GM21717 (cell line): ENCODE results near the gene BRAT1.
"Not testable (repeated sequence)": the region's sequence is repeated elsewhere in the genome, so short reads cannot be mapped to it uniquely, and the experiment has no call there.

Experiments
- ATAC-seq: cut with Tn5 transposase; IDR thresholded peaks from one replicate; pipeline ENCODE4 v1.9.1; 2021; ENCODE audit warnings: mild to moderate bottlenecking, moderate library complexity; ENCODE audit not compliant: unreplicated experiment

The BRAT1 gene

DNA sequence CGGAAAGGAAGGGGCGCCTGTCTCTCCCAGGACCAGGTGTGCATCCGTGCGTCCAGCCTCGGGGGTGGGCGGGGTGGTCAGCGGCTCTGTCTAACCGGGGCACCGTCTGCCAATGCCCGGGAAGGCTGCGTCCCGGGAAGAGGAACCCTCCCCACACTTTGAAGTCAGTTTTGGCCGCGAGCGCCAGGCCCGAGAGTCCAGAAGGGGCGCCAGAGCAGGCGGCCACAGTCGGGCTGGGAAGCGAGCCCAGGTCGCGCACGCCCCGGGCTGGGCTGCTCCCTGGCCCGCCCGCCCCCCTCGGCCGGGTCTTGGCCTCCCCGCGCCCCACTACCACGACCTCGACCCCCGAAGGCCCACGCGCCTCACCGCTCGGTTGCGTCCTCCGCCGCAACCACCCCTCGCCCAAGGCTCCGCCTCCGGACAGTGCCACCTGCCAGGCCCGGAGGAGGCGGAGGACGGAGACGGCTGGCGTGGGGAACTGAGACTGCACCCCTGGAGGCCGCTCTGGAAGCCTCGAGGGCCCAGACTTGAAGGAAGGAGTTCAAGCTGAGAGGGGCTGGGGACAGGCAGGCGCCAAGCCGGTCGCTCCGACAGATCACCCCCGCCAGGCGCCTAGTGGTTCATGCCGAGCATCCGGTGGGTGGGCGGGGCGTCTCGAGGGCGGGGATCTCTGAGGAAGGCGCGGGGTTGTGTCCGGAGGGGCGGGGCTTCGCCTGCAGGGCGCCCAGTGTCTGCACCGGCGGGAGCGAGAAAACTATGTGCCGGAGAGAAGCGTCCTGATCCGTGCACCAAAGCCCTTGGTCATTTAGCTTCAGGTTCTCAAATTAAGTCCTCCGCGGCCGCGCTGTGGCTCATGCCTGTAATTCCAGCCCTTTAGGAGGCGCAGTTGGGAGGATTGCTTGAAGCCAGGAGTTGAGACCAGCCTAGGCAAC, at the start of gene BRAT1:
BRAT1 (minus strand) TSS at position 404 of the 932 bp plus-strand sequence. CDS start 1,093 bp downstream, outside the sequence.
- peak; percentile 66 for ATAC-seq

DNA sequence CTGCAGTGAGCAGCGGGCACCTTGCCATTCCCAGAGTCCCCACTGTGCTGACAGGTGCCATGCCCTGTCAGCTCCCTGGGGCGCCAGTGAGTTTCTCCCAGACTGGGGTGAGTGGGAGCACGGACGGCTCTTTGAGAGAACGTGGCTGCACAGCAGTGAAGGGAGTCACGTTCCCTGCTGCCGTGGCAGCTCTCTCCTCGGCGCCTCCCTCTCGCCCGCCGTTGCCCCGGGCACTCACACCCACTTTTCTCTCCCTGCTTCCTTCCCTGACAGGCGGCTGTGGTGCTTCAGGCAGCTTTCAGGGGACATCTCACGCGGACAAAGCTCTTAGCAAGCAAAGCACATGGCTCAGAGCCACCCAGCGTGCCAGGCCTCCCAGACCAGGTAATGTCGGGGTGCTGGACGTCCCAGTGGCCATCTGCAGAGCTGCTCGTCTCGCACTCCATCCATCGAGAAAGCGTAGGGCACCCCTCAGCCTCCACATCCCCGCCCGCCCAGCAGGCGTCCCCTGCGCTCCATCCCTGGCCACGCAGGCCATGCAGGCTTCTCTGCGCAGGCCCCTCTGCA, 49.4 kb upstream of the BRAT1 start:
- ATAC-seq: no peak

DNA sequence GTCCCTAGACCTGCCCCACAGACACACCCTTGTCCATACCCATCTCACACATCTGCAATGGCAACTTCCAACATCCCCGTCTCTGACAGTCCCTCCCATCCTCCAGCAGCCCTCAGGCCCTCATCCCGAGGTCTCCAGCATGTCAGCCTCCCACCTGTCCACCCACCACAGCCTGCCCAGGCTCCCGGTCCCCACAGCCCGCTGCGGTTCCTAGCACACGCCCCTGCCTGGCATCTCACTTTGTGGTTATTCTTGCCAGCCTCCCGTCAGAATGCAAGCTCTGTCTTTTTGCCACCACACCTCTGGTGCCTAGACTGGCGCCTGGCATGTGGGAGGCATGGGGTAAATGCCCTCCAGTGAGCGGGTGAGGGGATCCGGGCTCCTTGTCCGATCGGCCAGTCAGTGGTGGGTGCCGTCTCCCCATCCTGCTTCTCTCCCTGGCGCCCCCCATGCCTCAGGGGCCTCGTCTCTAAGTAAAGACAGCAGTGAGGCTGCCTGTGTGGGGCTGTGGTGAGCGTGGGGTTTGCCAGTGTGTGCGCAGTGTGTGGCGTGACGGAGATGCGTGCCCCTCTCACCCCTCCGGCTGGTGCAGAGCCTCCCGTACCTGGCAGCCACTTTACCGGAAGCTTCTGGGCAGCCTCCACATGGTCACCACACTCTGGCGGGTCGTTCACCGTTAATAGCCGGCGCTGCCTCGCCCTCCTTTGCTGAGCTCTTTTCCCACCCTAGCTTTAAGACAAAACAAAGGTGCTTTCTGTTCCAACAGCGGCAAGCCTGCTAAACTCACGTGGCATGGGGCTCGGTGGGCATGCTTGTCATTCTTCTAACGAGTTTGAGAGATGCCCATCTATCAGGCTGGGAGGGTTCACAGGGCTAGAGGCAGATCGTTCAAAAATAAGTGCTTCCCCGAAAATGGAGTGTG, 48.0 kb upstream of the BRAT1 start:
- no peak for ATAC-seq

DNA sequence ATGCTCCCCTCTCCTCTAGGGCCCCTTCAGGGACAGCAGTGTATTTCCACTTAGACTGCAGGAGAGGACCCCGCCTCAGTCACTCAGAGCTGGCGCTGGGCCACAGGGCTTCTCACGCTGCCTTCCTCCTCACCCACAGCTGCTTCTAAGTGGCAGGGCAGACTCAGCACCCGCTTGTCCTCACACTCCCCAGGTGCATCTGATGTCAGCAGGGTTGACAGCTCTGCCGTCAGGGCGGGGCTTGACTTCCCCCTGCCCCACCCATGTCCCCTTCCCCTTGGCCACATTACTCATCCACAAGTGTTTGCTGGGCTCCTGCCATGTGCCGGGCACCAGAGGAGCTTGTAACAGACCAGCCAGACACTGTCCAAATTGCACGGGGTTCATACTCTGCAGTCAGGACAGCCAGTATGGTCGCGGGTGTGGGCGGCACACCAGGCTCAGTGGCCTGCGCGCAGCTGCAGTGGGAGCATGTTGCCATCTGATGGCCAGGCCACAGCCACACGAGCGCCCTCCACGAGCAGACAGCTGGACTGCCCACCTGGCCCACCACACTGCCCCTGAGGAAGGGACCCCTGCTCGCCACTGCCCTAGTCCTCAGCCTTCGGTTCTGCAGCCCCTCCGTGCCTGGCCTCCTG, 47.2 kb upstream of the BRAT1 start:
- ATAC-seq: no peak

DNA sequence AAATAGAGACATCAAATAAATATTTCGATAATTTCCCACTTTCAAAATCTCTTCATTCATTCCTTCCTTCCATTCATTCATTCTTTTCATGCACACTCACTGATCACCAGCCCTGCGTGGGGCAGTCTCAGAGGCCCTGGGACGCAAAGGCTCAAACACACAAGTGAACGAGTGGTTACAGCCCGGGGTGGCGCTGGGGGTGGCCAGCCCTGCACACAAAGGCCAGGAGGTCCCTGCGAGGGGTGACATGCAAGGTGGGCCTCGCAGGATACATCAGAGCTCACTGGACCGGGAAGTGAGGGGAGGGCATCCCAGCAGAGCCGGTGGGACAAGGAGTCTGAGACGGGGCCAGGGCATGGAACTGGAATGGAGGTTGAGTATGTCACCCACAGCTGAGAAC, 46.6 kb upstream of the BRAT1 start:
- no peak for ATAC-seq

DNA sequence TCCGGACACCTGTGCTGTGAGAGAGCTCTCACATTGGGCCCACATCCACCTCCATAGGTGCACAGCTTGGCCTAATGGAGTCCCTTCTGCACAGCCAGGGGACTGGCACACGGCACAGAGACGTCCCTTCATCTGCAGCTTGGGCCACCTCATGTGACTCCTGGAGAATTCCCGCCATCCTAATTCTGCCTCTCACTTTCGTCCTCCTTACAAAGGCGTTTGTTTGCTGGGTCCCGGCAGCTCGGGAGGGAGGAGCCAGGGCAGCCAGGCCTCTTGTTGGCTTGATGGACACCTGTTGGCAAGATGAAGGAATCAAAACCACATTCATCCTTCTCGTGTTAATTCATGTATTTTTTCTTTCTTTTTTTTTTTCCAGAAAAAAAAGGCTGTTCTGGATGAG, 45.7 kb upstream of the BRAT1 start:
- ATAC-seq: no peak

DNA sequence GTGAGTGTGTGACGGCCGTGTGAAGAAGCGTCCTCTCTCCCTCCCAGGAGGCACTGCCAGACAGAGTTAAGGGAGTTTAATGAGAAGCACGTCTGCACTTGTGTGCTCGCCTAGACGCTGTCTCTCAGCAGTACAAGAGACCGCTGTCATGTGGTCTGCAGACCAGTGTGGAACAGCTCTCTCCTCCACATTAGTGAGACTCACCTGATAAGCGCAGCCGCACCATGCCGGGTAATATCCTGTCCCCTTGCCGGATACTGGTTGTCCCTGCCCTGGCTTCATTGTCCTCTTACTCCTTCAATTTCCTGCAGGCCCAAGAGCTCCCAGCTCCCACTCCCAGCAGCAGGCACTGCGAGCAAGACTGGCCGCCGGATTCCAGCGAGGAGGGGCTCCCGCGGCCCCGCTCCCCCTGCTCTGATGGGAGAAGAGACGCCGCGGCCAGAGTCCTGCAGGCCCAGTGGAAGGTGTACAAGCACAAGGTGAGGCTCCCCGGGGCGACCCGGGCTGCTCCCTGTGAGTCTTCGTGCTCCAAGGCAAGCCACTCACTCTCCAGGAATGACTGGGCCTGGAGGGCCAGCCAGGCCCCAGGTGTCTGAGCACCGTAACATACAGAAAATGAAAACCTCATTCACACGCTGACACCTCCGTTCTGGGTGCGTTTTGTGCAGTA, 43.0 kb upstream of the BRAT1 start:
- no peak for ATAC-seq

DNA sequence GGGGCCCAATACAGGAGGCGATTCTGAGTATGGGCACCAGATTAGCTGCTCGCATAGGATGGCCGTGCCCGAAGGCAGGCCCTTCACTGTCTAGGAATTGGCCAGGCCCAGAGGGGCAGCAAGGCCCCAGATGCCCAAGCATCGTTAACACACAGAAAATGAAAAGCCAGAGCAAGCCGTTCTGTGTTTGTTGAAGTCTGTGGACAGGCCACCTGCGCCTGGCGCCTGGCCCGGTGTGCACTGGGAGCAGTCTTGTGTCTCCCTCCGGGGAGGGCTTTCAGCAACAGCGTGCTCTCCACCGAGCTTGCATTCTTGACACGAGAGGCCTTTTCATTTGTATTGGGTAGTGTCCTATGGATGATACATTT, 41.9 kb upstream of the BRAT1 start:
- no peak for ATAC-seq

DNA sequence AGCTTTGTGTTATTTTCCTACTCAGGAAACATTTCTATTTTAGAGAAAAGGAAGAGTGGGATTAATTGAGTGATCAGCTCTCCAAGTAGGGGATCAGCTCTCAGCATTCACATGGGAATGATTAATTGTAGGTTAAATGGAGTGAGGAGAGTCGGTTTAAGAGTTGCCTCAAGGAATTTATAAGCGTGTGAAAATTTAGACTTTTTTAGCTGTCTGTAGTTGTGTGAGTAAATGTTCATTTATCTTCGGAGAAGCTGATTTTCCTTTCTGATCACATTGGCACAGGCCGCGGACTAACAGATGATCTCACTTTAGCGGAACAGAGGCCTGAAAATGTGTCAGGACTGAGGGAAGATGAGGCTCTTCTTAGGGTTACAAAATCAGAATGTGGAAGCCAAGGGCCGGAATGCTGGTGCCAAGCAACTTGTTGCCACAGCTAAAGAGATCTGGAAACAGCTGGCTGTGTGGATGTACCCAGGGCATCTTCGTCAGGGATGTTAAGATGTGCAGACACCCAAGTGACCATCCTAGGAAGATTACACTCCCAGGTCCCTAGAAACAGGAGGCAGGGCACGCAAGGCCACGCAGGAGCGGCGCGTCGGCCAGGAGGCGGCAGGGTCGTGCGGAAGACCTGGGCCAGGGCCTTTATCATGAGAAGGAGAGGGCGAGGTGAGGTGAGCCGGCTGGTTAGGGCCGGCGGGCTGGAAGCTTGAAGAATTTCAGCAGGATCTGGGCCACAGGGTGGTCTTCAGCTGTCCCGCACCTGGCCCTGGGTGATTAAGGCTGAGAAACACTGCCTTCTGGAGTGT, 41.3 kb upstream of the BRAT1 start:
- no peak for ATAC-seq

DNA sequence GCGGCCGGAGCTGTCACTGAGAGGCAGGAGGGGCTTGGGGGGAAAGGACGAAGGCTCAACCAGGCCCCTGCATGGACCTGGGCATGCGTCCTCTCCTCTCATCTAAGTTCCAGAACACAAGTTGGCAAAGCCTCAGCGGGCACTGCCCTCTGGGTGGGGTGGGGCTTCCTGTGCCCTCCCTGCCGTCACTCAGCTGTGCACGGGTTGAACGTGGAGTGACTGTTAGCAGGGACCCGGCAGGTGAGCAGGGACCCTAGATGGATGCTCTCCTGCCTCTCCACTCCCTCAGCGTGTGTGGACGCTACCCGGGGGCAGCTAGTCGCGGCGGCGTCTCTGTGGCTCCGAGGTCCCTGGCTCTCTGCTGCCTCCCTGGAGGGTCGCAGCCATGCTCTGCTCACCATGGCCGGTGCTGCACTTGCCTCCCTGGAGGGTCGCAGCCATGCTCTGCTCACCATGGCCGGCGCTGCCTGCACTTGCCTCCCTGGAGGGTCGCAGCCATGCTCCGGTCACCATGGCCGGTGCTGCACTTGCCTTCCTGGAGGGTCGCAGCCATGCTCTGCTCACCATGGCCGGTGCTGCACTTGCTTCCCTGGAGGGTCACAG, 40.0 kb upstream of the BRAT1 start:
- ATAC-seq: no peak

DNA sequence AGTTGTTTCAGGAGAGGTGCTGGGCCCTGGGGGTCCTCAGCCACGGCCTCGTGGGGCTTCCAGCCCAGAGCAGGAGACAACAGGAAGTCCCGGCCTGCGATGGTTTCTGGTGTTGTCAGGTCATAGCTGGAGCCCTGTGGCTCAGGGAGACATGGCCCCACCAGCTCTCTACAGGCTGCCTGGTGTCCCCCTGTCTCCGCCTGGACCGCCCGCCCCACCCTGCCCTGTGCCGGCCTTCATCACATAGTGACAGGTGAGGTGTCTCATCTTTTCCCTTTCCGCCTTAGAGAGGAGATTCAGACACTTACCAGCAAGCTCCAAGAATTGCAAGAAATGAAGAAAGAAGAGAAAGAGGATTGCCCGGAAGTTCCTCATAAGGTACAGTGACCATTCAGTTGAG, 39.3 kb upstream of the BRAT1 start:
- ATAC-seq: no peak

DNA sequence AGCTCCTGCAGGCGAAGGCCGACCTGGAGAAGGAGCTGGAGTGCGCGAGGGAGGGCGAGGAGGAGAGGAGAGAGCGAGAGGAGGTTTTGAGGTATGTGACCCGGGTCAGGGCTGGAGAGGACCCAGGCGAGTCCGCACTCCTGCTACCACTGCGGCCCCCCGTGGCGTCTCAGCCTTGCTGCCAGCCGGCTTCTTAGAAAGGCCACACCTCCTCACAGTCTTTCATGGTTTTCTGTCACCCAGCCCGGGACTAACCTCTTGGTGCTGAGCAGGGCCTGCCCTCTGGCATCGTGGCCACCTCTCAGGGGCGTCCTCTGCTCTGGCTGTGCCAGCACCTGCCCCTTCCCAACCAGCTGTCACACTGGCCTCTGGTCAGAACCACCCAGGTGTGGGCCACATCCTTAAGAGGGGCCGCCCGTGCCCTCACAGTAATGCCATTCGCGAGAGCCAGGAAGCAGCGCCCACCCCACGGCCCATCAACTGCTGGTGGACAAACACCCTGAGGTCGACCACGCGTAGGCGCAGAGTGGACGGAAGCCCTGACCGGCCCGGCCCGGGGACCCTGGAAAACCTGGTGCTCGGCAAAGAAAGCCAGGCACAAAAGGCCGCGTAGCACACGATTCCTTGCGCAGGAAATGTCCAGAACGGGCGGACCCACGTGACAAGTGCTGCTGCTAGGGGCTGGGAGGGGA, 37.9 kb upstream of the BRAT1 start:
- no peak for ATAC-seq

DNA sequence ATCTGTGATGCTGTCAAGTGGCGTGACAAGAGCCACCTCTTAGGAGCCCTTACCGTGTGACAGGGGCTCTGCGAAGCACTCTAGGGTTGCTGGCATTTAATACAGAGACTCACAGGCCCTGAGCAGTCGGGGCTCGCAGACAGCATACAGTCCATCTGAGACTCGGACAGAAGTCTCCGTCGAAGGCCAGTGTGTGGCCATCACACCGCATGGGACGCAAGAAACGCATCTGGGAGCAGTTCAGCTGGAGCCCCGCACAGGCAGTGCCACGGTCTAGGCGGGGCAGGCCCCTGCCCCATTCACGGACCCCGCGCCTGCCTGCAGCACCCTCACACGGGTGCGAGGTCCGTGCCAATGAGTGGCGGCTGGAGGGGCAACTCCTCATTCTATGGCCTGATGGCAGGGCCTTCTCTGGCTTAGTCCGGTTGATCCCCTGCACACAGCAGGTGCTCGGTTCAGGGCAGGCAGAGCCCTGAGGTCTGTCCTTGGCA, 37.1 kb upstream of the BRAT1 start:
- ATAC-seq: no peak

DNA sequence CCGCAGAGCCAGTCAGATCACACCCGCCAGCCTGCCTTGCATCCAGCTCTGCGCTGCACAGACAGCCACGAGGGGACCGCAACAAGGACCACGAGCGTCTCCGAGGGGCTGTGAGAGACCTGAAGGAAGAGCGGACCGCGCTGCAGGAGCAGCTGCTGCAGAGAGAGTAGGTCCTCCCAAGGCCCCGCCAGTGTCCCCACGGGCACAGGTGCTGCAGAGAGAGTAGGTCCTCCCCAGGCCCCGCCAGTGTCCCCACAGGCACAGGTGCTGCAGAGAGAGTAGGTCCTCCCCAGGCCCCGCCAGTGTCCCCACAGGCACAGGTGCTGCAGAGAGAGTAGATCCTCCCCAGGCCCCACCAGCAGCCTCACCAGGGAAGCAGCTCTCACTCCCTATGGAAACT, 34.6 kb upstream of the BRAT1 start:
- not testable (repeated sequence) for ATAC-seq

DNA sequence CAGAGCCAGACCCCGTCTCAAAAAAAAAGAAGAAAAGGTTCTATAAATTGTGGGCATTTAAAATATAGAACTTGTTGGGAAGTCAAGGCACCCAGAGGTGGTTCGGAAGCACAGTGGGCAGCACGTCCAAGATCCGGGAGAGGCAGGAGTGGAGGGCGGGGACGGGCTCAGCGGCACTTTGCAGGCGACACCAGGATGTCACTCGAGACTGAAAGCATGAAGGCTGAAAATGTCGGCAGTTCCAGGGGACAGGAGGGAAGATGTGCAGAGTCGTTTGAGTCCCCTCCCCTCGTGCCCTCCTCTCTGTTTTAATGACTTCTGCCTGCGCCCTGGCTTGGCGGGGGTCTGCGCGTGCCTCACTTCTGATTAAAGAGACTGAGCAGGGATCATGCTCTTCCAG, 34.0 kb upstream of the BRAT1 start:
- no peak for ATAC-seq

DNA sequence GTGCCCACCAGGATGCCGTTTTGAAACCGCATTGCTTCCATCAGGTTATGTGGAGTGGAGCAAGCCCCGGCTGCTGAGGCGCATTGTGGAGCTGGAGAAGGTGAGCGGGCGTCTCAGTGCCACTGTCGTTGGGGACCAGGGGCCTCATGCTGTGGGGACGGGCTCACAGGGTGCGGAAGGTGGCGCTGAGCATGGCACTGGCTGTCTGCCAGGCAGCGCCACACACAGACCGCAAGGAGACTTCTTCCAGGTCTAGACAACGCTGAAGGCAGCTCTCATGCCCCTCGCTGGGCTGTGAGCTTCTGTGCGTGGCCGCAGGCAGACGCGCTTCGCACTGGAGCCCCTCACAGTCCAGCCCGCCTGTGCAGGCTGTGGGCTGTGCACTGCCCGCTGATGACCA, 32.5 kb upstream of the BRAT1 start:
- ATAC-seq: no peak

DNA sequence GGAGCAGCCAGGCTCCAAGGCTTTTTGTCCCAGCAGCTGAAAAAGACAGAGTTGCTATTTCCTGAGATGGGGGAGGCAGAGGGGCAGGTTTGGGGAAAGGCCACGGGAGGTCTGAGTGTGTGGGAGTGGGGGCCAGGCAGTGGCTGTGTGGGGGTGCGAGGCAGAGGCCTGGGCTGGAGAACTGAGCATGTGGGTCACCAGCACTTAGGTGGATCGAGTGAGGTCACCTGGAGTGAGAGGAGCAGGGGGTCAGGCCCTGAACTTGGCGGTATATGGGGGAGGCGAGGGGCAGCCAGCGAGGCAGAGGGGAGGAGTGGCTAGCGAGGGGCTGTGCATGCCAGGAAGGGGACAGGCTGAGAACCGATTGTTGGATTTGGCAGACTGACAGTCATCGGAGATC, 31.8 kb upstream of the BRAT1 start:
- ATAC-seq: no peak

DNA sequence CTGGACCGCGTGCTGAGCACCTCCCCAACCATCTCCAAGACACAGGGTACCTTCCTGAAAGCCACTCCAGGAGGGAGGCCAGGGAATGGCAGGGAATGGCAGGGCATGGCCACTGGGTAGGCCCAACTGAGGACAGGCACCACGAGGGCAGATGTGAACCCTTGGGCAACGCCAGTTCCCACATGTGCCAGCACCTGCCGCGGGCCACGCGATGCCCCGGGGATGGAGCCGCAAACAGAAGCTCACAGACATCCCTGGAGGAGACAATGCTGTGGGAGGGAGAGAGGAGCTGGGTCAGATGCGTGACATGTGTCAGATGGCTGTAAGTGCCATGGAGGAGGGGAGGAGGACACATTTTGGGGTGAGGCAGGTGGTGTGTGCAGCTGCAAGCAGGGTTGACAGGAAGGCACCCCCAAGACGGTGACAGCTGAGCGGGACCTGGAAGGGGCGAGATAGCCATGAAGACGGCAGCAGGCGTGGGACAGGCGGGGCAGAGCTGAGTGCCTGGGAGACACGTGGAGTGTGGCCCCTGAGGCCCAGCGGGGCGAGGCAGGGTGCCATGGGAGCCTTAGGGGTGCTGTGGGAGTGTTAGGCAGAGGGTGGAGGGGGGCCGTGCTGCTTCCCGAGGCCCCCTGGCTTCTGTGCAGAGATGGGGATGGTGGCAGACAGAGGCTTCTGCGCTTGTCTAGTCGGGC, 31.1 kb upstream of the BRAT1 start:
- ATAC-seq: no peak
